ENCODE measurements around the gene RTL3. TPM values are rescaled to one million over a fixed set of nuclear protein-coding genes. Genes with fewer than 3 reads are reported as not detected.

Gene RTL3
- total and polyA plus RNA-seq, 8 donors = 0.05 to 12.9 (median 0.55) TPM; not detected in 5

- no peaks in the 10 kb centered on the region for H3K36me3 ChIP-seq
- intact Hi-C loops (cut with DNase I; ENCODE audit: low total_unique reads) = no loop called here
- H3K27me3 ChIP-seq = no peaks in the 10 kb centered on the region
- H3K4me3 ChIP-seq = no peak overlapping the region
- no peak for DNase-seq
- no peaks in the 10 kb centered on the region for H3K4me1 ChIP-seq
- H3K27ac ChIP-seq = no peak overlapping the region
- H3K9me3 ChIP-seq = peaks cover 0 to 3% (median 0%) of the 10 kb centered on the region in 4 donors
- TF ChIP-seq POLR2AphosphoS5 (IDR thresholded peaks at IDR 0.05) = no peak
- no peak for TF ChIP-seq POLR2A (IDR thresholded peaks at IDR 0.05)
- no peak for TF ChIP-seq EP300 (IDR thresholded peaks at IDR 0.05)
- no peak for TF ChIP-seq CTCF (IDR thresholded peaks at IDR 0.05)
Observed at GRCh38 chrX:78665342-78665741, 6.2 kb upstream of the RTL3 start.

- no peak for TF ChIP-seq POLR2A (IDR thresholded peaks at IDR 0.05)
- TF ChIP-seq POLR2AphosphoS5 (IDR thresholded peaks at IDR 0.05) = no peak
- no peak for TF ChIP-seq CTCF (IDR thresholded peaks at IDR 0.05)
- no peak for TF ChIP-seq EP300 (IDR thresholded peaks at IDR 0.05)
- Histone ChIP-seq H3K4me3 (no peak overlapping the region), H3K9me3 (peaks cover 0 to 3% (median 0%) of the 10 kb centered on the region in 4 donors), H3K27me3 (no peaks in the 10 kb centered on the region), H3K27ac (no peak overlapping the region), H3K4me1 (no peaks in the 10 kb centered on the region), H3K36me3 (no peaks in the 10 kb centered on the region)
- WGBS, 5 donors = 69 to 93% (median 80%) methylated on average over 3 of the region's 3 CpGs
- intact Hi-C loops (cut with DNase I; ENCODE audit: low total_unique reads) = no loop called here
- DNase-seq = no peak
Observed at GRCh38 chrX:78661836-78662235, 2.7 kb upstream of the RTL3 start.

- H3K4me1 ChIP-seq = no peaks in the 10 kb centered on the region
- 34 to 85% (median 83%) methylated on average over 2 of the region's 2 CpGs for WGBS, 5 donors
Observed at GRCh38 chrX:78659955-78660354, 827 bp upstream of the RTL3 start.

GRCh38 chrX:78658414-78658813, 714 bp downstream of the RTL3 start:
- no peaks in the 10 kb centered on the region for H3K9me3 ChIP-seq
- no peak for TF ChIP-seq POLR2A (IDR thresholded peaks at IDR 0.05)
- no peak for TF ChIP-seq CTCF (IDR thresholded peaks at IDR 0.05)
- TF ChIP-seq EP300 (IDR thresholded peaks at IDR 0.05) = no peak
- no peak for TF ChIP-seq POLR2AphosphoS5 (IDR thresholded peaks at IDR 0.05)
- no peak overlapping the region for H3K27ac ChIP-seq
- H3K4me3 ChIP-seq = no peak overlapping the region
- no peaks in the 10 kb centered on the region for H3K36me3 ChIP-seq
- intact Hi-C loops (cut with DNase I; ENCODE audit: low total_unique reads) = no loop called here
- no peak for DNase-seq
- no peaks in the 10 kb centered on the region for H3K4me1 ChIP-seq
- WGBS, 5 donors = 79 to 86% (median 82%) methylated on average over 6 of the region's 6 CpGs
- H3K27me3 ChIP-seq = no peaks in the 10 kb centered on the region

More at GRCh38 chrX:78659955-78660354, 827 bp upstream of the RTL3 start:
- Histone ChIP-seq H3K9me3 (no peaks in the 10 kb centered on the region), H3K36me3 (no peaks in the 10 kb centered on the region), H3K4me3 (no peak overlapping the region), H3K27ac (peak overlapping the region in 1 of 5 donors; percentile 39), H3K27me3 (no peaks in the 10 kb centered on the region)
- intact Hi-C loops (cut with DNase I; ENCODE audit: low total_unique reads) = no loop called here
- TF ChIP-seq CTCF (IDR thresholded peaks at IDR 0.05) = no peak
- TF ChIP-seq POLR2A (IDR thresholded peaks at IDR 0.05) = no peak
- TF ChIP-seq POLR2AphosphoS5 (IDR thresholded peaks at IDR 0.05) = no peak
- no peak for TF ChIP-seq EP300 (IDR thresholded peaks at IDR 0.05)
- DNase-seq = no peak

All from stomach (tissue), 9 donors.